Stimulated activated CD4-positive, alpha-beta T cell treated with anti-CD3 and anti-CD28 coated beads, TNF-alpha, amount 100 ng/mL, for 4 hours (primary cell): ENCODE measurements around the gene ROR1.
"Not testable (repeated sequence)": the region's sequence is repeated elsewhere in the genome, so short reads cannot be mapped to it uniquely, and the experiment has no call there.

ENCODE experiments used
- DNase-seq, 3 experiments: peaks; one replicate each; pipeline ENCODE4 v3.0.0-alpha.2; 2020; ENCODE audit warnings: low read depth in 3 of 3

Gene ROR1

DNA sequence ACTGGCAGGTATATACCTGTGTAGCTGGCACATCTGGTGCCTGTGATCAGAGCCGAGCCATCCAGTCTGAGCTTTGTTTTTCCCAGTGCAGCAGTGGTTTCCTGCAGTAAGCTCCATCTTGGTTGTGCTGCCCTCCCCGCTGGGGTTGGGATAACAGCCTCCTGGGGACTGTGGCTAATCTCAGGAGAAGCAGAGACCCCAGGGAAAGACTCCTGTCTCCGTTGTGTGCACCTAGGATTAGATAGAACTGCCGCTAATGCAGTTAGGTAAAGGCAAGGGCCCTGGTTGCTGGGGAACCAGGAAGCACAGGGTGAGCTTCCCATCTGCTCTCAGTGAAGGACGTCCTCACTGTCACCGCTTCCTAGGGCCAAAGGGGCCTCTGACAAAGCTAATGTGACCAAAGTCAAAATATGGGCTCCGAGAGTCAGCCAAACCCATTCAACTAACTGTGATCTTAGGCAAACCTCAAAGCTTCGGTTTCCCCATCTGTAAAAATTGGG lies 20.0 kb downstream of the ROR1 start:
- DNase-seq: no peak

DNA sequence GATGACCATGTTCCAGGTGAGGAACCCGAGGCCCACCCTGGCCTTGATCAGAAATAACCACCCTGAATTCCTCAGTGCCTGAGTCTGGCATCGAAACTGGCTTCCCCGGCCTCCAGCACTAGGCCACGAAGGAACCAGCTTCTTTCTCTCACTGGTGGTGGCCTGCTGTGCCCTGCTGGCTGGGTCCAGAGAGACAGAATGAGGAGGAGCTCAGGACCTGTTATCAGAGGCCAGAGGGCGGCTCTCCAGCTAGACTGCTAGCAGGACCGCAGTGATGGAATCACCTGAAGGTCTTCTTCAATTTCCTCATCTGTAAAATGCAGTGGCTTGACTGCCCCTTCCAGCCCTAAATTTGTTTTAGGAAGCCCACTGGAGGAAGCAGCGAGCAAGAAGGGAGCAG lies 20.5 kb downstream of the ROR1 start:
- no peak for DNase-seq

DNA sequence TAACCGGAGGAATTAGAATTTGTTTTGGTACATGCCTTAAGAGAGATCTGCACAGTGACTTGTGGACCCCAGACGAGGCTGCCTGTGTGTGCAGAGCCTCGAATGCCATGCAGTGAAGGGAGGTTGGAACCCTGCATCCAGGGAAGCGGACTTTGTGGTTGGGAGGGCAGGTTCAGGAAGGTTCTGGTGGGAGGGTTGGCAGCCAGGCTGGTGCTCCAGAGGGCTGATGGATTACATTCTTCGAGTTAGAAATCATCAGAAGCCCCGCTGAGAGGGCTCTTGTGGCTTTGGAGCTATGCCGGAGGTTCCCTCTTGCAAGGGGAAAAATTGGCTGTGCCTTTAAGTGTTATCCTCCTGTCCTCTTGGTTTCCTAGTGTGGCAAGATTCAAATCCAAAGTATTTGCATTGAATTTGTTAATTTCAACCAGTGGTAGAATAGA lies 21.1 kb downstream of the ROR1 start:
- no peak for DNase-seq

DNA sequence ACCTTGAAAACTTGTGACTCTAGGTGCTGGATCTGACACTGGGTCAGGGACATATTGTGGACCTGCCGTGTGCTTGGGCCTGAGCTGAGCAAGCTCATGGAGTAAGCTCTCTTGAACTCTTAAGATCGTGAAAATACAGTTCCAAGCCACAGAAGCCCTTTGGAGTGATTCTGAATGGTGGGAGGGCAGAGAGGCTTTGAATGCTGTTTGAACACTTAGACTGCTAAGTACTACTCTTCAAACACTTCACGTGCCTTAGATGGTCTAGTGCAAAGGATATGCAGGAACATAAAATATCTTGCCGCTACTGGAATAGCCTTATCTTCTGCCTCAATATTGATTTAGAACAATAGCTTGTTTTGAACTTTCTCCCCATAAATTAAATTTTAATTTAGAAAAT lies 21.6 kb downstream of the ROR1 start:
- DNase-seq: no peak

DNA sequence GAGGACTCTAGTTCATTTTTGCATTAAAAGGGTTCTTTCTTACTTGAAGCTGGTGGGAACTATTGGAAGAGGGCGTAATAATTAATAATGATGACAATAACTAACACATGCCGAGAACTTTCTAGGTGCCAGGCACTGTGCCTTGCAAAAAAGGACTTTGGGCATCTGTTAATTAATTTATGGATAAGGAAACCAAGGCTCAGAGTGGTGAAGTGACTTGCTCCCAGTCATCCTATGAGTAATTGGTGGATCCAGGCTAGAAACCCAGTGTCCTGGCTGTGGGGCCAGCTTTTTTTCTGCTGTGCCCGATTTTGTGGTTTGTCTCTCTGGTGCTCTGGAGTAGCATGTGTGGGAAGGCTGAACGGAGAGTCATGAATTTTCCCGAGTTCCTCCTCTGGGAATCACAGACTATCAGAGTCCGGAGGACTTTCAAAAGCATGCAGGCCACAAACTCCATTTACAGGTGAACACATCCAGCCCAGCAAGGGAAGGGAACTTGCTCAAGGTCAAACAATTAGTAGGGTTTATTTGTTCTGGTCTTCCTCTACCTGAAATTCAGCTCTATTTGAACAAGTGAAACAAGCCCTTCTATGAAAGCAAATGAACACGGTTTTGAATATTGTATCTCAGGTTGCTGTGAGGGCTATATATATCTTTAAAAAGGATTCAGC lies 23.4 kb downstream of the ROR1 start:
- no peak for DNase-seq

DNA sequence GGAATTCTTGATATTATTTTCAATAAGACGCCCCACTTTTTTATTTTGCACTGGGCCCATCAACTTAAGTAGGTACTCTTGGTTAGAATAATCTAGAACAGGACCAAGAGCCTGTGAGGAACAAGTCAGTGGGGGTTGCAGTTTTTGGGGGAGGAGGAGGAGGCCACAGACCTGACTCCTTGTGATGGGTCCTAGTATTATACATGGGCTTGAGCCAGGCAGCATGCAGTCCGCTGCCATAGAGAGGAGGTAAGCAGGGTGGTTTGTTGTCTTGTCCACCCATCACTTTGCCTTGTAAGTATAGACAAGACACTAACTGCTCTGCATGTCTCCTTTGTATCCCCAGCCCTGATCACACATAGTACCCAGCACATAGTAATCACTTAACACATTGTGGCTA lies 24.5 kb downstream of the ROR1 start:
- DNase-seq: no peak

DNA sequence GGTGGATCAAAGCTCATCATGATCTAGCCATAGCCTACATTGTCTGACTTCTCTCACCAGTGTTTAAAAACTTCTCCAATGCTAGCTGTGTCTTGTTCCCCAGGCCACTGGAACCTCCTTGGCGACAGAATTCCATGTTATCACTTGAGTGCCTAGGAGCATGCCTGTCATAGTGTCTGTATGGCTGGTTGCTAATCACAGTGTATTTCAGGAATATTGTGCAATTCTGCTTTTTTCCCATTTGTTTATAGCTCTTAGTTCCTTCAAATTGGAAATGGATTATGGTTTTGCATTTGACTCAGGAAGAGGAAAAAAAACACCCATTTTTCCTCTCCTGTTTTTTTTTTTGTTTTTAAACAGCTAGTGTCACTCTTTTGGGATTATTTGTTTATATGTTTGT lies 25.5 kb downstream of the ROR1 start:
- no peak for DNase-seq

DNA sequence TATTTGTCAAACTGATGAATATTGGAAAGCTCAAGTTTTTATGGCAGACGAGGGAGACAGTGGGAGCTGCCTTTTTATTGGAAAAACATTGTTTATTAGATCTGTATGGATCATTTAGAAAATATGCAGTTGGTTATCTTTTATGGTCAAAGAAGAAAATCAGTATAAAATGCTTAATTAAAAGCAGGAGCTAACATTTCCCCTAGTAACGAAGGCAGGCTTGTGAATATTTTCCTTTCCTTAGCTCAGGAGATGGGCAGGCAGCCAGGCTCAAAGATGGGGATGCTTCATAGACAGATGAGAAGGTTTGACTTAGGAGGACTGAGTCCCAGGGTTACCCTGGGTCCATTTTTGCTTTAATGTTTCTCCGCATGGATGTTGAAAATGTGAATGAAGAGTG lies 26.0 kb downstream of the ROR1 start:
- no peak for DNase-seq

DNA sequence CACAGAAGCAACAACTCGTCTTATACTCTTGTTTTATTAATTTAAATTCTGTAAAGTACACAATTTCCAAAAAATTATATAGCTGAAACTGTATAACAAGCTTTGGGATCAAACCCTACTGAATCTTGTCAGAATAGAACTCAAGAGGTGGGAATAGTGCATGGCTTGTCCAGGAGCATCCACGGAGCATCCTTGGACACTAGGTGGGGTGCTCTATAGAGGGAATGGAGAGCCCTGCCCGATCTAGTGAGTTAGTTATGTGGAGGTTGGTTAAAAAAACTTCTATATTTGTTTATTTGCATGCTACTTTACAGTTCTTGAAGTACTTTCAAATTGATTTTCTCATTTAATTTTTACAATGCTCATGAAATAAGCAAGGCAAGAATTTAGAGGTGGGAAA lies 28.3 kb downstream of the ROR1 start:
- DNase-seq: no peak

DNA sequence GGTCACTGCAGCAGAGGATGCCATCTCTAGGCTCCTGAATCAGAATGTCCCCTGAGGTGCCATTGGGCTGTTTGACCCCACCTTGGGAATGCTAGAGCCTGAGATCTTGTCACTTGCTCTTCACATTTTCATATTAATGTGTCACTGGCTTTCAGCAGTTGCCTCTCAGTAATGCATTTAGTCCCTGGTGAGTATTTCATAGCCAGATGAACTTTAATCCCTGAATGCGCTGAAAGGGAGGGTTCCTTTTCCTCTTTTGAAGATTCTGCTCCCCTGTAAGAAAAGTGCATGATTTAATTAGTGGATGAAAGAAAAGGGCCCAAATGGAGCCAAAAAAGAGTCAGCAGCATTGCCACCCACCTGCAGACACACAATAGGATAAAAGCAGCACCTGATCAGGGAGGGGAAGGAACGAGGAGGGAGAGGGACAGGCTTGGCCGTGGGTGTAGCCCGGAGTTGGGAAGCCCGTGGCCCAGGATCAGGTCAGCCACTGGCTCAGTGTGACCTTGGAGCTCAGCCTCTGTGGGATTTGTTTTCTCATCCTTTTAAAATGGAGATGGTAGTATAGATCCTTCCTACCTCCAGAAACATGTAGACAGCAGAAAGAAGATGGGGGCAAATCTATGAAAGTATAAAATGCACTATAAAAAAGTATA lies 31.1 kb downstream of the ROR1 start:
- no peak for DNase-seq

DNA sequence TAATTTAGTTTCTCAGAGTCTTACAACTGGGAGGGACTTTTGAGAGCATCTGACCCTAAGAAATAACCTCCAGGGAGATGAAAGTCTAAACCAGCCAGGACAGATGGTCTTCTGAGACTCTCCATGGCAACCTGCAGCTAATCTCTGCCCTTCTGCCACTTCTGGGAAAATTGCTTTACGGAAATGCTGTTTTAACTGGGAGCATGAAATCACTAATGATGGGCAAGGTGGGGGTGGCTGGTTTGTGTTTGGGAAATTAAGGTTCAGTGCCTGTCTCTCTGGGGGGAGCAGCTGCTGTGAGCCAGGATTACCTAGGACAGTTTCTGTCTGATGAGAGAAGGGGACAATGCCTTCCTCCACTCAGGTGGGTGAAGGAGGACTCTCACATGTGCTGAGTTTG lies 33.2 kb downstream of the ROR1 start:
- DNase-seq: no peak

DNA sequence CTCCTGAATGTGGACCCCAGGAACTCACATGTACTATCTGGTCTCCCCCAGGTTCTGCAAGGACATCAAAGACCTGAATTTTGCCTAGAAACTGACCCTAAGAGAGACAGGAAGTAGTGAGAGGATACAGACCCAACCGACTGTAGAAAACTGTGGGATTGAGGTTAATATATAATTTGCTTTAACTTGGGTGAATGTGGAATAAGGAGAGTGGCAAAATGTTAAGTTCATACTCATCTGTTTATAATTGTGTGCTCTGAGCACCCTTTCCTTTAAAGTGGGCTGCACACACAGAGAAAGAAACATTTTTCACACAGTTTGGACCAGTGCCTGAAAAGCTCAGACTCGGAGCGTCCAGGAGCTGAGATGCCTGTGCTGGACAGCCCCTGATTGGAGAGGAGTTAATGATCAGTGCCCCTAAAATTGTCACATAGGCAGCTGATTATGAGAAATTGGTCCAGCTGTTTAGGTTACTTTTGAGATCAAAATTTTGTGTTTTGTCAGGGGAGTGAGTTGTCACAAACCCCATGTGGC lies 37.2 kb downstream of the ROR1 start:
- no peak for DNase-seq

DNA sequence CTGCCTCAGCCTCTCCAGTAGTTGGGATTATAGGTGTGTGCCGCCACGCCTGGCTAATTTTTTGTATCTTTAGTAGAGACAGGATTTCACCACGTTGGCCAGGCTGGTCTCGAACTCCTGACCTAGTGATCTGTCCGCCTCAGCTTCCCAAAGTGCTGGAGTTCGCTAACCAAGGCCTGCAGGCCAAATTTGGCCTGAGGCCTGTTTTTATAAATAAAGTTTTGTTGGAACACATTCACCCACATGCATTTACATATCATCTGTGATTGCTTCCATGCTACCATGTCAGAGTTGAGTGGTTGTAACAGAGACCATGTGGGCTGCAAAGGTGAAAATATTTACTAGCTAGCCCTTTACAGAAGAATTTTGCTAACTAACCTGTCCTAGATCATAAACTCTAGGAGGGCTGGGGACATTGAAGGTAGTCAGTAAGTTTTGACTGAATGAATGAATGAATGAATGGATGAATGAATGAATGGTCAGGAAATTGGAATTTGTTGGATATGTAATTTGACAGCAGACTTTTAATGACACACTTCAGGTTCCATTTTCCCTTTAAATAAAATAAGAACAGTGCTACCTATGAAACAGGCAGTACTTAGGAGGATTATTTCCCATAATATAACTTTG lies 38.4 kb downstream of the ROR1 start:
- no peak for DNase-seq

DNA sequence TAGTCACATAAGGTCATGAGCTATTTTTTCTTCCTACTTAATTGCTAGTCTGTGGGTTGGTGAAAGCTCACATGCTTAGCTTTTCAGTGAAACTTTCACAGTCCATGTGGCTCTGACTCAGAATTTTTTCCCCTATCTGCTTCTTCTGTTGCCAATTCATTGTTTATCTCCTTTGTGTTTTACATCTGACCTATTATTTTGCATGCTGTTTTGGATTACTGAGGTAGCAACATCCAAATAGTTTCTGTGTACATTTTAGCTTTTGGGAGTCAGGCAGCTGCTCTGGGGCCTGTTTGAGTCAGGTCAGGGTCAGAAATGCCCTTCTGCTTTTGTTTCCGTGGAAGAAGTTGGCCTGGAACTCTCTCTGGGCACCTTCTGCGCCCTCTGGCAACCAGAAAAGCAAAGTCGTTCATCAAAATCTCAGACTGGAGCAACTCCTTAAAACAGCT lies 40.0 kb downstream of the ROR1 start:
- DNase-seq: no peak

DNA sequence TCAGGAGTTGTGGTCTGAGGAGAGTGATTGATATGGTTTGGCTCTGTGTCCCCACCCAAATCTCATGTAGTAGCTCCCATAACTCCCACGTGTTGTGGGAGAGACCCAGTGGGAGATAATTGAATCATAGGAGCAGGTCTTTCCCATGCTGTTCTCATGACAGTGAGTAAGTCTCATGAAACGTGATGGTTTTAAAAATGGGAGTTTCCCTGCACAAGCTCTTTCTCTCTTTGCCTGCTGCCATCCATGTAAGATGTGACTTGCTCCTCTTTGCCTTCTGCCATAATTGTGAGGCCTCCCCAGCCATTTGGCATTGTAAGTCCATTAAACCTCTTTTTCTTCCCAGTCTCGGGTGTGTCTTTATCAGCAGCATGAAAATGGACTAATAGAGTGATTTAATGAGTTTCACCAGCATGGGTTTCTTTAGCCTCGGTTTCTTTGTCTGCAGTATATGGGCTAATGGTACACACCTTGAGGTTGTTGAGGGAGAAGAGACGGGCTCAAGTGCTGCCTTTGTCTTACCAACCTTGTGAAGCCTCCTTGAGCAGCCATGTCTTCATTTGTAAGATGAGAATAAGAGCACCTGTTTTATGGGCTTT lies 42.5 kb downstream of the ROR1 start:
- DNase-seq: not testable (repeated sequence)

DNA sequence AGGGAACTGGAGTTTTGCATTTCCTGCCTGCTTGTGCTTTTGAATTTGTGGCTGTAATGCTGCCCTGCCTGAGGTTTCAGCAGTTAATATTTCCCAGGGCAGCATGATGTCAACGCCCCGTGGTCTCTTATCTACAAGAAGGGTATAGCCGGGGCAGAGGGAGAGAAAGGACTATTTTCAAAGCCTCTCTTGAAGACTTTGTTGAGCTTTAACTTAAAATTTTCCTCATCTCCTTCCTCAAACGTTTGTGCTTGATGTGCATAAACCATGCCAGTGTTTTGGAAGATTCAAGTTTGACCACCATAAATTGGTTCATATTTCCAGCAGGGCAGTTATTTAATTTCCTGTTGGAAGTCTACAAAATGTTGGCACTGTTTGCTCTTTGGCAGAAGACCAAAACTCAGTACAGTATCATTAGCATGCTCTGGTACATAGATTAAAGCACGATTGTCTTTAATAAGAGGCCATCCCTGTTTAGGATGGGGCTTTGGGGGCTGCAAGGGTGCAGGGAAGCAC lies 43.4 kb downstream of the ROR1 start:
- DNase-seq: no peak

DNA sequence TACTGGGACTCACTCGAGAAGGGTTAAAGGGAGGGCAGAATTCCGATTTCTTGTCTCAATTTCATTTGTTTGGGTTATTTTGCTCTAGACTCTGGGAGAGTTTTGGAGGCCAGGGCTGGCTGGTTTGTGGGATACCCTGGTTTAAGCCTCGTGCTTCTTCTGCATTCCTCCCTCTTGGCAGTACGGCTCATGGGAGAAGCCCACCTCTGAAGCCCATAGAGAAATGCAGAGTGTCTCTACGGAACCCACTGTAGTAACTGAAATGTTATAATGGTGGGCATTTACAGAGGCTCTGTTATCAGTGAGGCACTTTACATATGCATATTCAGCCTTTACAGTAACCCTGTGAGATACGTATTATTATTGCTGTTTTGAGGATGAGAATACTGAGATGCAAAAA lies 43.9 kb downstream of the ROR1 start:
- no peak for DNase-seq

DNA sequence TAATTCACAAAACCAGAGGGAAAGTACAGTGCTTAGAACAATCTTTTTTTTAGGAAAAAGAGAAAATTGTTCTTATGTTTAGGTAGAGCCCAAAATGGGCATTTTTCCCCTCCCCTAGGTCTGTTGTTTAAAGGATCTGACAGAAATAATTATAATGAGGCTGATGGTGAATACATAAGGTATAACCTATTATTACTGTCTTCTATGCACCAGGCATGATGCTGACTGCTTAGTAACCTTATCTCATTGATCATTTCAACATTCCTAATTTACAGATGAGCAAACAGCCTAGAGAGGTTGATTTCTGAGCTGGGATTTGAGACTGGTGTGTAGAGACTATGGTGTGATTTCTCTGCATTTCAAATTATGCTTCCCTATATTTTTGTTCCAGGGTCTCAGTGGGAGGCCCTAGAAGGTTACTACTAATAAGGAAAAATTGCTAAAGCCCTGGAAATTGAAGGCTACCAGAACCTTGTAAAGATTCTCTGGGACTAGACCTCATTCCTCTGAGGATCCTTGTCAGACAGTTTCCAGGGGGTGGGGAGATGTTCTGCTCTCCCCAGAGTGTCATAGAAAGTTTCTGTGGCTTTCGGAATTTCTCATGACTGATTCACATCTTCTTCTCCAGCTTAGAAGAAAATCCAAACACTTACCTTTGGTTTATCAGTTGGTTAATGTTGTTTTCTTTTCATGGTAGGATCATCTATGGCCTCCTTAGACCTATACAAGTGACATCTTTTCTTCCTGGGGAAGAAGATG lies 44.9 kb downstream of the ROR1 start:
- DNase-seq: no peak

DNA sequence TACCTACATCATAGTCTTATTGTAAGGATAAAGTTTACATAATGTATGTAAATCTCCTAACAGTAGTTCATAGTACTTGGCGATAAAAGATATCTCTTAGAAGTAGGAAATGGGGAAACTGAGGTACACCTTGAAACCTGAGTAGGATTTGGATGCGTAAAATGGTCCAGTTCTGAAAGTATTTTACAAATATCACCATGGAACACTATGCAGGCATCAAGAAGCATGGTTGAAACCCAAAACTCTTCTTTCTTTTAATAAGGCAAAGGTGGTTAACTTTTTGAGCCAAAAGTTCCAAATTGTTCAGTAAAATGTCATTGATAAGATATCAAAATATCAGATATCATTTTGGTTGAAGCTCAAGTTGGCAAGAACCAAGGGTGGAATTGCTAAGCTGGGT lies 46.0 kb downstream of the ROR1 start:
- DNase-seq: no peak

DNA sequence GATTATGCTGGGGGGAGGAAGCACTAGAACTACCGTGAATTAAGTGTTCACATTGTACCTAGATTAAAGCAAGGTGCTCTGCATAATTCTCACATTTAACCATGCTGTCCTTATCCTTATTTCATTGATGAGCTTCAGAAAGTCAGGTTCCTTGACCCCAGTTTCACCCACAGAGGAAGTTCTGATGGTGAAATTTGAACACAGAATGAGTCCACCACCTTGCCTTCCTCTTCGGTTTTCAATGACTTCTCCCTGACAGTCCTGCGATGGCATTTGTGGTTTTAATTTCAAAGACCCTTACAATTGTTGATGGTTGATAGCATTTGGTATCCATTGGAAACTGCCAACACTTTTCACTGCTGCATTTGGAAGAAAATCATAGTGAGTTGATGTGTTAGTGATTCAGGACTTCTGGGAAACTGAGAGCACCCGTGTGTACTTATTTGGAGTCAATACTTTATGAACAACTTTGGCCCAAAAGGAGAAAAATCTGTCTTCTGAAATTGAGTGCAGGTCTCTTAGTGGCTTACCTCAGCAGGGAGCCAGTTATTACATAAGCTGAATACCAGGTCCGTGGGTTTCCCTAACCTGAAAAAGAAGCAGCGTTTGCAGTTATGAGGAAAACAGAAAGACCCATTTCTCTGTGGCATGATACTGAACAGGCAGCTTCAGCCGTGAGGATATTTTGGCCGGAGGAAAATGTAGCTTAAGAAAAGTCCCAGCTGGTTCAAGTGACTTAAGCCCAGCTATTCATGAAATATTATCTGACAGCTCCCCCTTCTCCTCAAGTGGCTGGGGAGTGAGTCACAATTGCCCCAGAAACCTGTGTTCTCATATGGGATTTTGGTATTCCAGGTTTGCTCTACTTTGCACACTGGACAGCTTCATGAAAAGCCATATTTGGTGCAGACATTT lies 47.5 kb downstream of the ROR1 start:
- DNase-seq: no peak
